ENCODE data around the gene SLC52A1.
A peak's percentile ranks its signal among the peaks of the same experiment; 100 is the strongest.
"Not testable (repeated sequence)": the region's sequence is repeated elsewhere in the genome, so short reads cannot be mapped to it uniquely, and the experiment has no call there.

Gene SLC52A1

GRCh38 chr17:5030168-5030567, 5.1 kb downstream of the SLC52A1 start:
- not testable (repeated sequence) for DNase-seq

- no peak for DNase-seq
Measured at GRCh38 chr17:5027916-5028315, 7.3 kb downstream of the SLC52A1 start.

- DNase-seq: no peak
Measured at GRCh38 chr17:5027299-5027698, 7.9 kb downstream of the SLC52A1 start.

- no peak for DNase-seq
Measured at GRCh38 chr17:5024604-5025003, 10.6 kb downstream of the SLC52A1 start.

- no peak for DNase-seq
Measured at GRCh38 chr17:5023588-5024147, 11.6 kb downstream of the SLC52A1 start.

- DNase-seq: no peak
Measured at GRCh38 chr17:5022171-5022711, 13.0 kb downstream of the SLC52A1 start.

GRCh38 chr17:5020502-5021023, 14.7 kb downstream of the SLC52A1 start:
- no peak for DNase-seq

- no peak for DNase-seq
Measured at GRCh38 chr17:5019475-5019956, 15.7 kb downstream of the SLC52A1 start.

- no peak for DNase-seq
Measured at GRCh38 chr17:5014357-5014756, 20.9 kb downstream of the SLC52A1 start.

GRCh38 chr17:5011928-5012327, 23.3 kb downstream of the SLC52A1 start:
- no peak for DNase-seq

GRCh38 chr17:5003214-5003867, 31.9 kb downstream of the SLC52A1 start:
- no peak for DNase-seq

- DNase-seq: no peak
Measured at GRCh38 chr17:5002121-5002788, 33.0 kb downstream of the SLC52A1 start.

GRCh38 chr17:5000237-5000639, 35.0 kb downstream of the SLC52A1 start:
- no peak for DNase-seq

- no peak for DNase-seq
Measured at GRCh38 chr17:4999430-5000093, 35.7 kb downstream of the SLC52A1 start.

- DNase-seq: no peak
Measured at GRCh38 chr17:4998732-4999429, 36.3 kb downstream of the SLC52A1 start.

GRCh38 chr17:4998027-4998731, 37.0 kb downstream of the SLC52A1 start:
- no peak for DNase-seq

GRCh38 chr17:4997302-4998026, 37.8 kb downstream of the SLC52A1 start, which contains the start of the genes INCA1 and KIF1C:
Gene INCA1 (minus strand): TSS chr17:4997522. CDS start chr17:4994437, 3,085 bp downstream.
Gene KIF1C (plus strand): TSS chr17:4997950. CDS start chr17:5000247, 2,297 bp downstream.
- peak; percentile 93 for DNase-seq

GRCh38 chr17:4994081-4994595, 41.1 kb downstream of the SLC52A1 start:
- no peak for DNase-seq

- no peak for DNase-seq
Measured at GRCh38 chr17:4987767-4988567, 47.3 kb downstream of the SLC52A1 start.

Measured in hippocampal formation (tissue), 2 donors.